PC-9 (cell line): ENCODE results near the gene NEURL1B.

Experiments used
- CTCF ChIP-seq: fragments of 200-600 bp; sonication (generic); conservative IDR thresholded peaks from 2 replicates; pipeline ENCODE4 v1.6.1; 2017; ENCODE audit warnings: mixed run types, antibody characterized with exemption, mild to moderate bottlenecking, moderate library complexity
- EZH2 ChIP-seq: fragments of 200-600 bp; sonication (generic); IDR thresholded peaks from 2 replicates; pipeline ENCODE4 v1.8.0; 2017; ENCODE audit warnings: antibody characterized with exemption, low read depth

- TF ChIP-seq CTCF (no peak), EZH2 (no peak)
Measured at GRCh38 chr5:172636279-172637050, 4.6 kb upstream of the NEURL1B start.
